Brain microvascular endothelial cell (primary cell): ENCODE results near the gene LYPD6.

Source experiments
- DNase-seq: peaks from one replicate; pipeline ENCODE4 v3.0.0-alpha.2; 2020
- H3K27ac ChIP-seq: fragments of 250-450 bp; sonication (Bioruptor Pico); 2 replicates; pipeline ENCODE4 v1.5.1; 2020; ENCODE audit warnings: mild to moderate bottlenecking, moderate library complexity
- H3K27me3 ChIP-seq: fragments of 250-450 bp; sonication (Bioruptor Pico); replicated peaks from 2 replicates; pipeline ENCODE4 v1.5.1; 2020; ENCODE audit warnings: mild to moderate bottlenecking
- H3K36me3 ChIP-seq: fragments of 250-450 bp; sonication (Bioruptor Pico); replicated peaks from 2 replicates; pipeline ENCODE4 v1.5.1; 2020; ENCODE audit warnings: mild to moderate bottlenecking
- H3K4me3 ChIP-seq: 2 replicates; pipeline ENCODE4 v1.5.1; 2011; ENCODE audit warnings: low read depth, mild to moderate bottlenecking, control low read depth, low read length, moderate library complexity
- CTCF ChIP-seq: IDR thresholded peaks from 2 replicates; pipeline ENCODE4 v1.5.1; 2011; ENCODE audit warnings: low read depth, mild to moderate bottlenecking, moderate library complexity, low read length, control low read depth, inconsistent platforms; ENCODE audit errors: missing control alignments
- in situ Hi-C: cut with HindIII; loops from 2 replicates; pipeline ENCODE4 v1.10.0; 2017; ENCODE audit warnings: low sequenced_read_pairs, low pct_ligation_motif_present

The LYPD6 gene

GRCh38 chr2:149470046-149470445, 139.7 kb downstream of the LYPD6 start:
- in situ Hi-C loops: no loop called here
- TF ChIP-seq CTCF: no peak
- H3K27ac ChIP-seq: no peak overlapping the region
- no peaks in the 10 kb centered on the region for H3K36me3 ChIP-seq
- H3K27me3 ChIP-seq: no peaks in the 10 kb centered on the region
- H3K4me3 ChIP-seq: no peak overlapping the region
- DNase-seq: no peak

- no peaks in the 10 kb centered on the region for H3K27me3 ChIP-seq
- no peak overlapping the region for H3K27ac ChIP-seq
- no peaks in the 10 kb centered on the region for H3K36me3 ChIP-seq
- DNase-seq: no peak
- TF ChIP-seq CTCF: no peak
- in situ Hi-C loops: no loop called here
- no peak overlapping the region for H3K4me3 ChIP-seq
Measured at GRCh38 chr2:149472413-149472812, 142.0 kb downstream of the LYPD6 start.

- no peak for TF ChIP-seq CTCF
- H3K27me3 ChIP-seq: no peaks in the 10 kb centered on the region
- in situ Hi-C loops: no loop called here
- no peak overlapping the region for H3K27ac ChIP-seq
- H3K36me3 ChIP-seq: no peaks in the 10 kb centered on the region
- no peak for DNase-seq
- H3K4me3 ChIP-seq: no peak overlapping the region
Measured at GRCh38 chr2:149473068-149473467, 142.7 kb downstream of the LYPD6 start.

- no peak for DNase-seq
Measured at GRCh38 chr2:149473521-149473920, 143.1 kb downstream of the LYPD6 start.

GRCh38 chr2:149483004-149483605, 152.7 kb downstream of the LYPD6 start:
- in situ Hi-C loops: no loop called here
- H3K36me3 ChIP-seq: no peaks in the 10 kb centered on the region
- no peak for DNase-seq
- no peak overlapping the region for H3K27ac ChIP-seq
- H3K4me3 ChIP-seq: no peak overlapping the region
- H3K27me3 ChIP-seq: no peaks in the 10 kb centered on the region
- no peak for TF ChIP-seq CTCF

More at GRCh38 chr2:149473521-149473920, 143.1 kb downstream of the LYPD6 start:
- no peak for TF ChIP-seq CTCF
- H3K36me3 ChIP-seq: no peaks in the 10 kb centered on the region
- H3K4me3 ChIP-seq: no peak overlapping the region
- no peak overlapping the region for H3K27ac ChIP-seq
- in situ Hi-C loops: no loop called here
- no peaks in the 10 kb centered on the region for H3K27me3 ChIP-seq

GRCh38 chr2:149486664-149487063, 156.3 kb downstream of the LYPD6 start:
- in situ Hi-C loops: no loop called here
- H3K27ac ChIP-seq: no peak overlapping the region
- TF ChIP-seq CTCF: no peak
- DNase-seq: no peak
- no peaks in the 10 kb centered on the region for H3K27me3 ChIP-seq
- no peaks in the 10 kb centered on the region for H3K36me3 ChIP-seq
- no peak overlapping the region for H3K4me3 ChIP-seq
